DOHH2 (cell line): Measurements from ENCODE around the gene MBOAT7.
A peak's percentile ranks its signal among the peaks of the same experiment; 100 is the strongest.

ENCODE experiments used
- H3F3A ChIP-seq: fragments of 200-600 bp; sonication (generic), shearing (Covaris generic); 2 replicates; pipeline ENCODE4 v1.6.0; 2016; ENCODE audit warnings: antibody characterized with exemption, mild to moderate bottlenecking; ENCODE audit not compliant: control insufficient read depth, insufficient read depth
- H3K27ac ChIP-seq: fragments of 200-600 bp; sonication (generic); 2 replicates; pipeline ENCODE4 v1.5.1; 2014; ENCODE audit warnings: low read depth, mild to moderate bottlenecking, low read length, moderate library complexity
- H3K27me3 ChIP-seq: fragments of 200-600 bp; sonication (generic); 2 replicates; pipeline ENCODE4 v1.6.1; 2014; ENCODE audit warnings: mild to moderate bottlenecking, low read length, mixed read lengths; ENCODE audit not compliant: control insufficient read depth
- H3K36me3 ChIP-seq: fragments of 200-600 bp; sonication (generic); 2 replicates; pipeline ENCODE4 v1.6.1; 2014; ENCODE audit warnings: mild to moderate bottlenecking, low read length, moderate library complexity, mixed read lengths; ENCODE audit not compliant: control insufficient read depth
- H3K4me1 ChIP-seq: fragments of 200-600 bp; sonication (generic); 2 replicates; pipeline ENCODE4 v1.6.1; 2014; ENCODE audit warnings: mild to moderate bottlenecking, low read length, mixed read lengths; ENCODE audit not compliant: control insufficient read depth
- H3K4me2 ChIP-seq: fragments of 200-600 bp; sonication (generic); 2 replicates; pipeline ENCODE4 v1.6.0; 2014; ENCODE audit warnings: mild to moderate bottlenecking, low read length, moderate library complexity
- H3K4me3 ChIP-seq: fragments of 200-600 bp; sonication (generic); 2 replicates; pipeline ENCODE4 v1.5.1; 2014; ENCODE audit warnings: mild to moderate bottlenecking, low read length, mixed read lengths
- H3K79me2 ChIP-seq: fragments of 200-600 bp; sonication (generic); 2 replicates; pipeline ENCODE4 v1.6.1; 2014; ENCODE audit warnings: mild to moderate bottlenecking, low read length, mixed read lengths; ENCODE audit not compliant: control insufficient read depth
- H3K9me2 ChIP-seq: fragments of 200-600 bp; sonication (generic); replicated peaks from 2 replicates; pipeline ENCODE4 v1.6.1; 2014; ENCODE audit warnings: mild to moderate bottlenecking, low read length, mixed read lengths; ENCODE audit not compliant: control insufficient read depth
- H3K9me3 ChIP-seq: fragments of 200-600 bp; sonication (generic); 2 replicates; pipeline ENCODE4 v1.6.1; 2014; ENCODE audit warnings: antibody characterized with exemption, low read length, mixed read lengths; ENCODE audit not compliant: control insufficient read depth, insufficient read depth
- H4K20me1 ChIP-seq: fragments of 200-600 bp; sonication (generic); 2 replicates; pipeline ENCODE4 v1.6.0; 2014; ENCODE audit warnings: low read depth, mild to moderate bottlenecking, antibody characterized with exemption, low read length, moderate library complexity; ENCODE audit not compliant: control insufficient read depth, insufficient read depth
- EZH2phosphoT487 ChIP-seq: fragments of 200-600 bp; sonication (generic); IDR thresholded peaks from 2 replicates; pipeline ENCODE4 v1.6.1; 2017; ENCODE audit warnings: borderline replicate concordance, mild to moderate bottlenecking, antibody characterized with exemption, low read length, moderate library complexity, mixed read lengths
- TF ChIP-seq, protein P1 (sequence below): fragments of 200-600 bp; sonication (generic); IDR thresholded peaks from one replicate; pipeline ENCODE4 v1.5.1; 2014; ENCODE audit warnings: antibody characterized with exemption, mild to moderate bottlenecking, low read depth, low read length; ENCODE audit not compliant: poor library complexity, severe bottlenecking

Gene MBOAT7

GRCh38 chr19:54189145-54189734, at the start of gene MBOAT7:
Gene MBOAT7, minus strand, starts transcription at chr19:54189580. Its CDS starts 1,072 bp downstream, at chr19:54188508.
- Histone ChIP-seq H3K36me3 (peaks cover 25% of the 10 kb centered on the region), H3K4me3 (peak within 1 kb of the TSS; percentile 85), H3K27ac (peak within 1 kb of the TSS; percentile 83), H3K9me3 (no peaks in the 10 kb centered on the region), H3K4me1 (peaks cover 19% of the 10 kb centered on the region), H3K4me2 (peak within 1 kb of the TSS; percentile 95), H3K27me3 (no peaks in the 10 kb centered on the region), H3K79me2 (peaks cover 29% of the 10 kb centered on the region), H3K9me2 (no peaks in the 10 kb centered on the region), H4K20me1 (peaks cover 4% of the 10 kb centered on the region; the same call in 1 of the 2 replicates), H3F3A (no peaks in the 10 kb centered on the region; the same call in 1 of the 2 replicates)
- no peak for TF ChIP-seq EZH2phosphoT487
- TF ChIP-seq, protein P1, sequence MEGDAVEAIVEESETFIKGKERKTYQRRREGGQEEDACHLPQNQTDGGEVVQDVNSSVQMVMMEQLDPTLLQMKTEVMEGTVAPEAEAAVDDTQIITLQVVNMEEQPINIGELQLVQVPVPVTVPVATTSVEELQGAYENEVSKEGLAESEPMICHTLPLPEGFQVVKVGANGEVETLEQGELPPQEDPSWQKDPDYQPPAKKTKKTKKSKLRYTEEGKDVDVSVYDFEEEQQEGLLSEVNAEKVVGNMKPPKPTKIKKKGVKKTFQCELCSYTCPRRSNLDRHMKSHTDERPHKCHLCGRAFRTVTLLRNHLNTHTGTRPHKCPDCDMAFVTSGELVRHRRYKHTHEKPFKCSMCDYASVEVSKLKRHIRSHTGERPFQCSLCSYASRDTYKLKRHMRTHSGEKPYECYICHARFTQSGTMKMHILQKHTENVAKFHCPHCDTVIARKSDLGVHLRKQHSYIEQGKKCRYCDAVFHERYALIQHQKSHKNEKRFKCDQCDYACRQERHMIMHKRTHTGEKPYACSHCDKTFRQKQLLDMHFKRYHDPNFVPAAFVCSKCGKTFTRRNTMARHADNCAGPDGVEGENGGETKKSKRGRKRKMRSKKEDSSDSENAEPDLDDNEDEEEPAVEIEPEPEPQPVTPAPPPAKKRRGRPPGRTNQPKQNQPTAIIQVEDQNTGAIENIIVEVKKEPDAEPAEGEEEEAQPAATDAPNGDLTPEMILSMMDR: peak; percentile 50

DNA sequence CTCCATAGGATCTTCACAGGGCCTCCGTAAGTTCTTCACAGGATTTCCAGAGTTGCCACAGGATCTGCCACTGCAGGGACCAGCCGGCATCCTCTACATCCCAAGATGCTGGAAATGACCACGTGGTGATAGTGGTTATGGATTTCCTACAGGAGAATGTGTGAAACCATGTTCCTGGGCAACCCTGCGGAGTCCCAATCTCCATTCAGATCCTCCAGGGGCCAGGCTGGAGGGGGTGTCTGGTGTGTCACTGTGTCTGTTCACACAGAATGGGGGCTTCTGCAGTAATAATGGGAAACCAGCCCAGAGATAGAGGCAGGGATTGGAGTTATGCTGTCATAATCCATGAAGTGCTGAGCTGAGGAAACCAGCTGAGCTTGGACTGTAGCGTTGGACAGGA, 44.6 kb upstream of the MBOAT7 start:
- TF ChIP-seq, protein P1: no peak
- no peak for TF ChIP-seq EZH2phosphoT487
- H3K27ac ChIP-seq: no peak overlapping the region
- no peaks in the 10 kb centered on the region for H3K36me3 ChIP-seq
- no peak overlapping the region for H3K4me2 ChIP-seq
- H3K4me3 ChIP-seq: no peak overlapping the region
- no peaks in the 10 kb centered on the region for H3K9me2 ChIP-seq
- H3K4me1 ChIP-seq: no peaks in the 10 kb centered on the region
- no peaks in the 10 kb centered on the region for H3F3A ChIP-seq
- H3K27me3 ChIP-seq: peaks cover 52% of the 10 kb centered on the region
- no peaks in the 10 kb centered on the region for H4K20me1 ChIP-seq
- no peaks in the 10 kb centered on the region for H3K79me2 ChIP-seq
- no peaks in the 10 kb centered on the region; the same call in 1 of the 2 replicates for H3K9me3 ChIP-seq

DNA sequence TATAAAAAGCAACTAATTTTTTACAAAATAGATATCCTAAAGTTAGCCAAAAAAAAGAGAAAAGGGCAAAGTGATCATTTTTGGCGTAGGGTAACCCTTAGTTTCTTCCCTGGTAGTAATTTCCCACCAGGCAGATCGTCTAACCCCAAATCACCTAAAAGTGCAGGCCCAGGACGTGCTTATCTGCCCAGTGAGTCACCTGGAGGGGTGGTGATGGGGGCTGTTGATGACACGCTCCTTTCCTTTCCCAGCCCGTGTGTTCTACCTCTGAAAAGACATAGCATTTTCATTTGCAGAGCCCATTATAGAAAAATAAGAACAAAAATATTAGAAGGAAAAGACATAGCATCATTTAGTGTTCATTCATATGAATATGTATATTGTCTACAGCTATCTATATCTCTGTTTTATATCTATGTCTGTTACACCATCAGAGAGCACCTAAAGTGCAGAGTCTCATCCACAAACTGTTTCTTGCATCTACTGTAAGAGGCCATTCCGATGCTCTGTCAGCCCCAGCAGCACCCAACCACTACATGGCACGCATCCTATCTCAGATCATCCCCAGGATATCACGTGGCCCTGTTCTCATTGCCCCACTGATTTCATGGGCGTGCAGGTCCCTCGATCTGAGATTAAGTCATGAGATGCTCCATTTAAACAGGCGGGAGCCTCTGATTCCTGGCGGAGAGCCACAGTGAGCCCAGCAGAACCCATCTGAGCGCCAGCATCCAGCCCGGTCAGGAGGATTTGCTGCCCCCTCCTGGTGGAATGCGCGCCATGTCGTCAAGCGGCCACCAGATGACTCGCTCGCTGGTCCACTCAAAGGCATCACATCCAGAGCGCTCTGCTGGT, 41.9 kb upstream of the MBOAT7 start:
- no peak overlapping the region for H3K4me3 ChIP-seq
- H3K27me3 ChIP-seq: peaks cover 39% of the 10 kb centered on the region
- no peak overlapping the region for H3K4me2 ChIP-seq
- H3K36me3 ChIP-seq: no peaks in the 10 kb centered on the region
- H3K79me2 ChIP-seq: no peaks in the 10 kb centered on the region
- TF ChIP-seq, protein P1: peak; percentile 100
- TF ChIP-seq EZH2phosphoT487: no peak
- H3K9me2 ChIP-seq: no peaks in the 10 kb centered on the region
- no peak overlapping the region for H3K27ac ChIP-seq
- no peaks in the 10 kb centered on the region; the same call in 1 of the 2 replicates for H3K9me3 ChIP-seq
- no peaks in the 10 kb centered on the region for H3K4me1 ChIP-seq
- H3F3A ChIP-seq: no peaks in the 10 kb centered on the region
- H4K20me1 ChIP-seq: no peaks in the 10 kb centered on the region
